Kidney epithelial cell (primary cell): Measurements from ENCODE around the gene ZNF768. TPM values are rescaled to one million over a fixed set of nuclear protein-coding genes. Genes with fewer than 3 reads are reported as not detected.

Source experiments
- DNase-seq: peaks from one replicate; pipeline ENCODE4 v3.0.0-alpha.2; 2010; ENCODE audit warnings: low read depth
- H3K27me3 ChIP-seq: 2 replicates; pipeline ENCODE4 v1.6.0; 2011; ENCODE audit warnings: low read length; ENCODE audit not compliant: control insufficient read depth, insufficient read depth
- H3K36me3 ChIP-seq: 2 replicates; pipeline ENCODE4 v1.5.1; 2011; ENCODE audit warnings: low read length; ENCODE audit not compliant: control insufficient read depth, insufficient read depth
- H3K4me3 ChIP-seq: 2 replicates; pipeline ENCODE4 v1.5.1; 2011; ENCODE audit warnings: low read depth, mild to moderate bottlenecking, control low read depth, low read length
- CTCF ChIP-seq: IDR thresholded peaks from 2 replicates; pipeline ENCODE4 v1.5.1; 2011; ENCODE audit warnings: mild to moderate bottlenecking, moderate library complexity, low read length, control low read depth, inconsistent platforms; ENCODE audit not compliant: insufficient read depth, poor library complexity, severe bottlenecking
- total RNA-seq: library from RNA; depleted of rRNA; stranded (reverse); fragments of >200 nt; gene quantifications from 2 replicates; pipeline ENCODE4 v1.2.3, GENCODE V29; 2015

The ZNF768 gene
- total RNA-seq, 1 donor from 2014 or later = 59.5 TPM

- Histone ChIP-seq H3K36me3 (no peaks in the 10 kb centered on the region), H3K4me3 (no peak overlapping the region), H3K27me3 (no peaks in the 10 kb centered on the region)
- TF ChIP-seq CTCF = no peak
- DNase-seq = no peak
Measured at GRCh38 chr16:30569281-30569680, 42.9 kb upstream of the ZNF768 start.

GRCh38 chr16:30567991-30568638 lies 41.7 kb upstream of the ZNF768 start:
- Histone ChIP-seq H3K4me3 (no peak overlapping the region), H3K36me3 (no peaks in the 10 kb centered on the region), H3K27me3 (no peaks in the 10 kb centered on the region)
- peak; percentile 34 for DNase-seq
- TF ChIP-seq CTCF = no peak

- TF ChIP-seq CTCF = no peak
- Histone ChIP-seq H3K36me3 (no peaks in the 10 kb centered on the region), H3K27me3 (no peaks in the 10 kb centered on the region), H3K4me3 (no peak overlapping the region)
- no peak for DNase-seq
Measured at GRCh38 chr16:30567160-30567990, 41.0 kb upstream of the ZNF768 start.

GRCh38 chr16:30566531-30566930 lies 40.2 kb upstream of the ZNF768 start:
- Histone ChIP-seq H3K36me3 (no peaks in the 10 kb centered on the region), H3K4me3 (no peak overlapping the region), H3K27me3 (no peaks in the 10 kb centered on the region)
- TF ChIP-seq CTCF = no peak
- DNase-seq = no peak

- TF ChIP-seq CTCF = no peak
- no peak overlapping the region for H3K4me3 ChIP-seq
- H3K36me3 ChIP-seq = no peaks in the 10 kb centered on the region
- no peak for DNase-seq
- H3K27me3 ChIP-seq = no peaks in the 10 kb centered on the region
Measured at GRCh38 chr16:30565984-30566383, 39.6 kb upstream of the ZNF768 start.
